ENCODE results near the gene GPSM1.
A peak's percentile ranks its signal among the peaks of the same experiment; 100 is the strongest.

Gene GPSM1

GRCh38 chr9:136396219-136396515 lies 68.8 kb downstream of the GPSM1 start:
- CTCF ChIA-PET = interaction anchor here (0.6 kb wide), 1 partner anchor 83 kb away, joined by 6 read pairs; no protein-coding TSS in a partner anchor
- POLR2A ChIA-PET = no interaction called here

GRCh38 chr9:136397643-136398042 lies 70.3 kb downstream of the GPSM1 start:
- ChIA-PET POLR2A (interaction anchor here (1.0 kb wide), 1 partner anchor 35 kb away, joined by 4 read pairs; no protein-coding TSS in a partner anchor), CTCF (no interaction called here)
- DNase-seq (ENCODE audit: extremely low spot score) = no peak
- no peak for TF ChIP-seq ELF4 (IDR thresholded peaks at IDR 0.05)
- TF ChIP-seq BHLHE40 (IDR thresholded peaks at IDR 0.05; ENCODE audit: borderline replicate concordance) = no peak
- no peak for TF ChIP-seq CTBP1 (IDR thresholded peaks at IDR 0.05; ENCODE audit: borderline replicate concordance)
- no peak for TF ChIP-seq NFRKB (IDR thresholded peaks at IDR 0.05)
- no peak for TF ChIP-seq HDGF (IDR thresholded peaks at IDR 0.05; ENCODE audit: borderline replicate concordance)
- no peak for TF ChIP-seq FOXA1 (IDR thresholded peaks at IDR 0.05)
- no peak for TF ChIP-seq ARNT (IDR thresholded peaks at IDR 0.05)
- TF ChIP-seq LEF1 (IDR thresholded peaks at IDR 0.05; ENCODE audit: borderline replicate concordance) = no peak

More at GRCh38 chr9:136396219-136396515, 68.8 kb downstream of the GPSM1 start:
- no peak for TF ChIP-seq BHLHE40 (IDR thresholded peaks at IDR 0.05; ENCODE audit: borderline replicate concordance)
- TF ChIP-seq FOXA1 (IDR thresholded peaks at IDR 0.05) = no peak
- no peak for TF ChIP-seq FOXM1 (IDR thresholded peaks at IDR 0.05; ENCODE audit: borderline replicate concordance)
- no peak for TF ChIP-seq HDGF (IDR thresholded peaks at IDR 0.05; ENCODE audit: borderline replicate concordance)
- TF ChIP-seq ELF4 (IDR thresholded peaks at IDR 0.05) = no peak
- no peak for TF ChIP-seq FOXK2 (IDR thresholded peaks at IDR 0.05)
- DNase-seq (ENCODE audit: extremely low spot score) = no peak

- ChIA-PET POLR2A (interaction anchor here (1.3 kb wide), 1 partner anchor 11 kb away, joined by 3 read pairs; no protein-coding TSS in a partner anchor), CTCF (no interaction called here)
- TF ChIP-seq FOXM1 (IDR thresholded peaks at IDR 0.05; ENCODE audit: borderline replicate concordance) = no peak
- TF ChIP-seq CTBP1 (IDR thresholded peaks at IDR 0.05; ENCODE audit: borderline replicate concordance) = no peak
- TF ChIP-seq SUZ12 (IDR thresholded peaks at IDR 0.05) = no peak
- no peak for TF ChIP-seq L3MBTL2 (conservative IDR thresholded peaks at IDR 0.05)
- TF ChIP-seq TARDBP (IDR thresholded peaks at IDR 0.05) = no peak
- no peak for TF ChIP-seq SP1 (IDR thresholded peaks at IDR 0.05)
- no peak for TF ChIP-seq HDGF (IDR thresholded peaks at IDR 0.05; ENCODE audit: borderline replicate concordance)
- no peak for TF ChIP-seq PKNOX1 (IDR thresholded peaks at IDR 0.05)
- TF ChIP-seq BHLHE40 (IDR thresholded peaks at IDR 0.05; ENCODE audit: borderline replicate concordance) = no peak
- no peak for TF ChIP-seq LEF1 (IDR thresholded peaks at IDR 0.05; ENCODE audit: borderline replicate concordance)
- no peak for TF ChIP-seq ZNF384 (IDR thresholded peaks at IDR 0.05)
- no peak for DNase-seq (ENCODE audit: extremely low spot score)
These were observed 70.9 kb downstream of the GPSM1 start for GRCh38 chr9:136398286-136398685.

- DNase-seq (ENCODE audit: extremely low spot score) = peak; percentile 27
- ChIA-PET POLR2A (interaction anchor here (0.5 to 1.3 kb wide), 2 partner anchors 10 to 20 kb away, joined by 3 read pairs; no protein-coding TSS in a partner anchor), CTCF (no interaction called here)
- TF ChIP-seq PKNOX1 (IDR thresholded peaks at IDR 0.05) (no peak), TARDBP (IDR thresholded peaks at IDR 0.05) (no peak), FOXK2 (IDR thresholded peaks at IDR 0.05) (no peak), CTBP1 (IDR thresholded peaks at IDR 0.05; ENCODE audit: borderline replicate concordance) (no peak), HDGF (IDR thresholded peaks at IDR 0.05; ENCODE audit: borderline replicate concordance) (no peak), FOXM1 (IDR thresholded peaks at IDR 0.05; ENCODE audit: borderline replicate concordance) (no peak), SUZ12 (IDR thresholded peaks at IDR 0.05) (no peak), SP1 (IDR thresholded peaks at IDR 0.05) (no peak), L3MBTL2 (conservative IDR thresholded peaks at IDR 0.05) (no peak), NFRKB (IDR thresholded peaks at IDR 0.05) (no peak), LEF1 (IDR thresholded peaks at IDR 0.05; ENCODE audit: borderline replicate concordance) (no peak), BHLHE40 (IDR thresholded peaks at IDR 0.05; ENCODE audit: borderline replicate concordance) (no peak), ELF4 (IDR thresholded peaks at IDR 0.05) (no peak), ZNF384 (IDR thresholded peaks at IDR 0.05) (no peak)
These were observed 72.1 kb downstream of the GPSM1 start for GRCh38 chr9:136399176-136400037.

GRCh38 chr9:136400038-136400834 lies 72.9 kb downstream of the GPSM1 start, which contains the start of gene SNAPC4:
TSS of gene SNAPC4 (minus strand) at chr9:136400170. CDS start at chr9:136398428, 1,742 bp downstream.
- CTCF ChIA-PET = interaction anchor here (0.6 kb wide), 2 partner anchors 15 to 378 kb away, joined by 5 to 6 read pairs; no protein-coding TSS in a partner anchor
- POLR2A ChIA-PET = interaction anchor here (0.5 to 1.8 kb wide), 4 partner anchors 10 to 37 kb away, joined by 3 to 10 read pairs (median 4); partner anchors contain the start of genes ENTR1 and PMPCA

More at GRCh38 chr9:136400038-136400834, 72.9 kb downstream of the GPSM1 start, which contains the start of gene SNAPC4:
- DNase-seq (ENCODE audit: extremely low spot score) = peak; percentile 98
- TF ChIP-seq FOXA1 (IDR thresholded peaks at IDR 0.05) (no peak), ARNT (IDR thresholded peaks at IDR 0.05) (0 out of 2 replicates have a peak, but pooled peaks have one; percentile 16), L3MBTL2 (conservative IDR thresholded peaks at IDR 0.05) (peak; percentile 43; the same call in 1 of the 2 replicates)

Measured in HEK293T (cell line).